ENCODE results near the gene AXIN2. TPM values are rescaled to one million over a fixed set of nuclear protein-coding genes. Genes with fewer than 3 reads are reported as not detected.
A peak's percentile ranks its signal among the peaks of the same experiment; 100 is the strongest.

AXIN2 gene
- total and polyA plus RNA-seq, 10 of the 15 experiments (the other 5 are each of a cell fraction or from before 2014, with no cell fraction given), result 0.47 to 7.8 (median 3.1) TPM

DNA sequence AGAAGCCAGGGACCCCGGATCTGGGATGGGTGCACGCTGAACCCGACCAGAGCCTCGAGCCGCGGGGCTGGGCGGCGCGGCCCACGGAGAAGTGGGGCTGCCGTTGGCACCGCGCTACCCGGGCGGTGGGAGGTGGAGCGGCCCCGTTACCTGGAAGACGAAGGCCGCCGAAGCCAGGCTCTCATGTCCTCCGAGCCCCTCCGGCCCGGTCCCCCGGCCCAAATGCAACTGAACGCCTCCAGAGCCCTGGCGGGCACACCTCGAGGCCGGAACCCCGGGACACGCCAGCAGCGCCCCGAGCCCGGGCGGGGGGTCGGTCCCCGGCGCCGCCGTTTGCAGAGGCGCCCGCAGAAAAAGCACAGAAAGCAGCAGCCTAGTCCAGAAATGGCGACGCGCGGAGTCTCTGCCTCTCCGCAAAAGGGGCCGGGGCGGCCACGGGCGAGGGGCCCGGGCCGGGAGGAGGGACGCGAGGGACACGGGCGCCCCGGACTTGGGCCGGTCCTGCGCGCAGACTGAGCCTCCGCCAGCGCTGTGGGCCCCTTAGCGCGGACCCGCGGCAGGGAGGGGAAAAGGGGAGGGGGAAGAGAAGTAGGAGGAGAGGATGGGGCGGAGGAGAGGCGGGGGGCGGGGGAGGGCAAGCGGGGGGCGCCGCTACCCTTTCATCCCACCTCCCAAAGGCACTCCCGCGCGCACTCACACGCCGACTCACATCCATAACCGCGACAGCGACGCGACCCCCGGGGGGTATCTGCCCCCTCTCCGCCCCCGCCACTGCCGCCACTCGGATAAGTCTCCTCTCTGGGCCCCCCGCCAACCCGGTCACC, 1.4 kb downstream of the AXIN2 start:
- no peak for FAIRE-seq
- POLR2A ChIA-PET, result interaction anchor here (0.5 kb wide), 1 partner anchor 186 kb away, joined by 6 read pairs; no protein-coding TSS in a partner anchor
- peaks cover 10% of the 10 kb centered on the region for H3K4me1 ChIP-seq (ENCODE audit: control insufficient read depth, insufficient read depth, low read length)

More for the DNA sequence above, 1.4 kb downstream of the AXIN2 start:
- intact Hi-C loops (cut with micrococcal nuclease; ENCODE audit: unreplicated experiment), result loop anchor here (5.0 to 10.0 kb wide), 3 partner anchors 103 to 427 kb away; no protein-coding TSS in a partner anchor
- TF ChIP-seq ASH2L (IDR thresholded peaks at IDR 0.05; ENCODE audit: borderline replicate concordance, low read depth) (no peak), NKRF (conservative IDR thresholded peaks at IDR 0.05) (0 out of 2 replicates have a peak, but pooled peaks have one; percentile 33), SMARCA5 (IDR thresholded peaks at IDR 0.05) (no peak), SPI1 (IDR thresholded peaks at IDR 0.05; ENCODE audit: borderline replicate concordance, insufficient read depth, low read depth, low read length) (no peak), IKZF1 (conservative IDR thresholded peaks at IDR 0.05) (peak; percentile 11; the same call in 1 of the 2 replicates), SUZ12 (IDR thresholded peaks at IDR 0.05; ENCODE audit: unreplicated experiment) (peak; percentile 44), NR2C2 (IDR thresholded peaks at IDR 0.05; ENCODE audit: borderline replicate concordance, control insufficient read depth, insufficient read length, low read depth) (no peak), DPF2 (IDR thresholded peaks at IDR 0.05) (0 out of 2 replicates have a peak, but pooled peaks have one; percentile 14), GATAD2B (conservative IDR thresholded peaks at IDR 0.05; ENCODE audit: low read depth) (peak; percentile 15; the same call in 1 of the 2 replicates), YY1 (IDR thresholded peaks at IDR 0.05; ENCODE audit: low read depth, low read length) (0 out of 2 replicates have a peak, but pooled peaks have one; percentile 22)
- in situ Hi-C loops (cut with MboI), result loop anchor here (5.0 to 25.0 kb wide), 2 partner anchors 328 to 598 kb away; no protein-coding TSS in a partner anchor
- no peaks in the 10 kb centered on the region; the same call in 1 of the 2 replicates for H4K20me1 ChIP-seq (ENCODE audit: control insufficient read depth, insufficient read depth)
- no TSS peak for BruUV-seq (replicated peaks)
- under 1% methylated on average over 36 of the region's 89 CpGs for whole genome bisulfite sequencing (ENCODE audit: insufficient coverage, insufficient replicate concordance, low lambda C conversion rate, missing lambda C conversion rate)
- no peaks in the 10 kb centered on the region; the same call in 1 of the 2 replicates for H3K79me2 ChIP-seq (ENCODE audit: control insufficient read depth, insufficient read depth, low read length)
- H2AFZ ChIP-seq (ENCODE audit: control insufficient read depth, low read depth, low read length), result peak overlapping the region; percentile 52
- peak overlapping the region; percentile 89 for H3K4me3 ChIP-seq
- H3K4me2 ChIP-seq (ENCODE audit: control insufficient read depth, insufficient read depth), result peak overlapping the region; percentile 79
- DNase-seq (ENCODE audit: low read depth, low spot score), result no peak
- H3K9me3 ChIP-seq (replicated peaks; ENCODE audit: control insufficient read depth, insufficient read depth, low read length), result no peaks in the 10 kb centered on the region
- CTCF ChIA-PET, result interaction anchor here (1.3 to 2.1 kb wide), 4 partner anchors 234 to 606 kb away, joined by 3 to 10 read pairs (median 7); no protein-coding TSS in a partner anchor
- SMC1A ChIA-PET (ENCODE audit: uncharacterized antibody, unreplicated experiment), result interaction anchor here (0.8 to 5.3 kb wide), 4 partner anchors 152 to 605 kb away, joined by 3 to 36 read pairs (median 4); no protein-coding TSS in a partner anchor
- no peaks in the 10 kb centered on the region for H3K36me3 ChIP-seq (ENCODE audit: control insufficient read depth in 2 of 2, insufficient read depth in 2 of 2, low read length in 1 of 2)
- peak; percentile 29 for ATAC-seq
- peak overlapping the region; percentile 59; the same call in 1 of the 2 replicates for H3K9ac ChIP-seq (ENCODE audit: control insufficient read depth, insufficient read depth, low read length)
- RAD21 ChIA-PET (ENCODE audit: unreplicated experiment), result interaction anchor here (0.7 to 1.5 kb wide), 2 partner anchors 151 to 1532 kb away, joined by 3 to 8 read pairs; no protein-coding TSS in a partner anchor
- H3K27me3 ChIP-seq (replicated peaks in 1 of 2; ENCODE audit: control insufficient read depth in 2 of 2, insufficient read depth in 2 of 2, low read length in 1 of 2), result peaks cover 0 to 5% of the 10 kb centered on the region in 2 experiments; a peak in 2 of 4 replicates
- H3K27ac ChIP-seq (ENCODE audit: control insufficient read depth, insufficient read depth), result no peak overlapping the region
